Activated B cell treated with CpG ODN at 0.5 μM for 24 hours (primary cell): ENCODE measurements around the gene DDI2. TPM values are rescaled to one million over a fixed set of nuclear protein-coding genes. Genes with fewer than 3 reads are reported as not detected.

Source experiments
- ATAC-seq: fragments of 200-7000 bp; cut with Tn5 transposase; one replicate; pipeline ENCODE4 v1.10.0; 2021; ENCODE audit warnings: low read depth, mild to moderate bottlenecking, moderate library complexity
- CTCF ChIA-PET: fragments of 350-600 bp; sonication (Branson Sonifier 250); formaldehyde crosslinking; loops from one replicate; lab custom pipeline; 2021; ENCODE audit warnings: antibody characterized with exemption; lab: Charles Lee
- POLR2A ChIA-PET: fragments of 350-600 bp; sonication (Branson Sonifier 250); formaldehyde crosslinking; loops from one replicate; lab custom pipeline; 2021; ENCODE audit warnings: antibody characterized with exemption; lab: Charles Lee
- DNase-seq: peaks from one replicate; pipeline ENCODE4 v3.0.0; 2022
- H3K27ac Mint-ChIP-seq: one replicate; pipeline ENCODE4 v1.8.0; 2020; ENCODE audit warnings: mixed read lengths
- H3K27me3 Mint-ChIP-seq: one replicate; pipeline ENCODE4 v1.8.0; 2021; ENCODE audit warnings: mixed read lengths
- H3K36me3 Mint-ChIP-seq: one replicate; pipeline ENCODE4 v1.8.0; 2021; ENCODE audit warnings: low read depth, mixed read lengths
- H3K4me1 Mint-ChIP-seq: one replicate; pipeline ENCODE4 v1.8.0; 2021; ENCODE audit warnings: mixed read lengths
- H3K4me3 Mint-ChIP-seq: one replicate; pipeline ENCODE4 v1.8.0; 2020; ENCODE audit warnings: mild to moderate bottlenecking, mixed read lengths
- H3K9me3 Mint-ChIP-seq: one replicate; pipeline ENCODE4 v1.8.0; 2020; ENCODE audit warnings: mixed read lengths
- CTCF ChIP-seq: fragments of 200-600 bp; IDR thresholded peaks from one replicate; pipeline ENCODE4 v1.8.0; 2022; ENCODE audit warnings: antibody characterized with exemption, mild to moderate bottlenecking
- intact Hi-C: fragments of 100-400 bp; cut with micrococcal nuclease; formaldehyde crosslinking; loops from one replicate; pipeline ENCODE4 v1.15.1; 2024
- total RNA-seq: library from RNA; stranded (reverse); gene quantifications from 2 replicates; pipeline ENCODE4 v1.2.3, GENCODE V29; 2022

Gene DDI2
- total RNA-seq, 1 donor from 2014 or later: 59.1 TPM

GRCh38 chr1:15625056-15625917 is 8.0 kb downstream of the DDI2 start:
- H3K4me1 Mint-ChIP-seq: peaks cover 68% of the 10 kb centered on the region
- peaks cover 61% of the 10 kb centered on the region for H3K36me3 Mint-ChIP-seq
- ChIA-PET POLR2A (no interaction called here), CTCF (no interaction called here)
- TF ChIP-seq CTCF: no peak
- ATAC-seq (no peak), DNase-seq (no peak)
- intact Hi-C loops: no loop called here
- H3K27me3 Mint-ChIP-seq: no peaks in the 10 kb centered on the region
- no peak overlapping the region for H3K4me3 Mint-ChIP-seq
- no peak overlapping the region for H3K27ac Mint-ChIP-seq
- no peaks in the 10 kb centered on the region for H3K9me3 Mint-ChIP-seq

DNA sequence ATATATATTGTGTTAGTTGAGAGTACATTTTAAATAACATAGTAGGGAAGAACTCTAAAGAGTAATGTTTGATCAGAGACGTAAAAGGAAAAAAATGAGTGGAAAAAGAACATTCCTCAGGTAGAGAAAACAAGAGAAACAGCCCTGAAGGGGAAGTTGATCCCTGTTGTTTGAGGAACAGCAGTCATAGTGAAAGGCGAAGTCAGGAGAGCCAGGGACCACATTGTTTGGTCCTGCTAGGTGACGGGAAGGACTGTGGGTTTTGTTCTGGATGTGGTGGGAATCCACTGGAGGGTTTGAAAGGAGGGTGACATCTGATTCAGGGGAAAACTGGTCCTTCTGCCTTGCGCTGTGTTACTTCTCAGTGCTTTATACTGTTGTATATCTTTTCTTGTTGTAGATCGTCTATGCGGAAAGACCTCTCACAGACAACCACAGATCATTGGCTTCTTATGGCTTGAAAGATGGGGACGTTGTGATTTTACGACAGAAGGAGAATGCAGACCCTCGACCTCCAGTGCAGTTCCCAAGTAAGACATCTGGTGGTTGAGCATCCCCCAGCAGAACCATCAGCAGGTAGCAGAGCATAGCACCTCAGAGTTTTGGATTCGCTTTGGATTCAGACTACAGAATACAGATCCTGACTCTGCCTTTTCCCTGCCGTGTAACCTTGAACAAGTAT is 9.2 kb downstream of the DDI2 start:
- H3K4me1 Mint-ChIP-seq: peaks cover 57% of the 10 kb centered on the region
- no peak overlapping the region for H3K4me3 Mint-ChIP-seq
- peak overlapping the region; percentile 32 for H3K27ac Mint-ChIP-seq
- ATAC-seq: no peak
- DNase-seq: no peak
- peaks cover 67% of the 10 kb centered on the region for H3K36me3 Mint-ChIP-seq
- H3K27me3 Mint-ChIP-seq: no peaks in the 10 kb centered on the region
- CTCF ChIA-PET: interaction anchor here (1.0 to 1.1 kb wide), 2 partner anchors 42 to 115 kb away, joined by 3 to 4 read pairs; partner anchors contain the start of gene AGMAT
- no peaks in the 10 kb centered on the region for H3K9me3 Mint-ChIP-seq
- POLR2A ChIA-PET: interaction anchor here (1.0 to 1.4 kb wide), 2 partner anchors 55 to 71 kb away, joined by 3 to 4 read pairs; no protein-coding TSS in a partner anchor
- no peak for TF ChIP-seq CTCF
- intact Hi-C loops: no loop called here

DNA sequence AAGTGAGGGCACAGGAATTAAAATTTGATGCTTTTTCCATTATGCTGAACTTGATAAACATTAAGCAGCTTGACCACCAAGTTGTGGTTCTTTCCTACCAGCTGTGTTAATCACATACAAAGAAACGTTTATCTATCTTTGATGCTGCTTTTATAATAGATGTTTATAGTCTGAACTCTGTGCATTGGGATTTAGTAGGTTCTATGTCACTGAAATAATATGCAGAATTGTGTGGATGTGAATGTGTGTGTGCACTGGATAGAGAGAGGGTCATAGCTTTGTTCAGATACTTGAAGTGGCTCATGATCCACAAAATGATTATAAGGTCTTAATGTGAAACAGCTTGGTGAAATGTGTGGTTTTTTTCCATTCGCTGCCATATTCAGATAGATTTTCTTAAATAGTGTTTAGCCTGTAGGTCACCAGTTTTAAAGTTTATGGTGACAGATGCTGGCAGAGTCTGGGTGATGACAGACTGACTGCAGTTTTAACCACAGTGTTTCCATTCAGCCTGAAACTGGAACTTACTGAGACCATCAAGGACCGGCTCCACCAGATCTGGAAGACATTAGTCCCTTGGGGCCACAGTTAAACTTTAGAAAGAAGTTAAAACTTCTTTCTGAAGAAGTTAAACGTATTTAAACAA is 10.2 kb downstream of the DDI2 start:
- POLR2A ChIA-PET: interaction anchor here (0.8 to 1.4 kb wide), 3 partner anchors 56 to 100 kb away, joined by 3 to 4 read pairs (median 3); partner anchors contain the start of gene DNAJC16
- CTCF ChIA-PET: interaction anchor here (1.0 to 1.1 kb wide), 2 partner anchors 43 to 114 kb away, joined by 3 to 4 read pairs; partner anchors contain the start of gene AGMAT
- H3K9me3 Mint-ChIP-seq: no peaks in the 10 kb centered on the region
- no peak overlapping the region for H3K4me3 Mint-ChIP-seq
- H3K36me3 Mint-ChIP-seq: peaks cover 69% of the 10 kb centered on the region
- intact Hi-C loops: no loop called here
- ATAC-seq (peak; percentile 75), DNase-seq (no peak)
- no peaks in the 10 kb centered on the region for H3K27me3 Mint-ChIP-seq
- H3K27ac Mint-ChIP-seq: peak overlapping the region; percentile 74
- H3K4me1 Mint-ChIP-seq: peaks cover 47% of the 10 kb centered on the region
- TF ChIP-seq CTCF: no peak

DNA sequence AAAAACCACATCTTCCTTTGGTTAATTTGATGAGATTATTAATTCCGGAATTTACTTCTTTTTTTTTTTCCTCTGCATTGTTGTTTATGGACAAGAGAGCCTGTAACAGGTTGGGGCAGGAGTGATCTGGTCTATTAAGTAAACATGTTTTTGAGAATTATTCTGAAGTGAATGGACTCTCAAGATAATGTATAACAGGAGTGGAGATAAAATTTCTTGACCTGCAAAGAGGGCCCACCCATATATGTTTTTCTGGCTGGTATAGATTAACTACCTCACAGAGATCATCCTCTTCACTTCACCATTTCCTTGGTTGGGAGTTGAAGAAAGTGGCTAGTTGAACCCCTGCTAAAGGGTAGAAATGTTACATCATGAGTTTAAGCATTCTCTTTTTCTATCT is 10.7 kb downstream of the DDI2 start:
- H3K27ac Mint-ChIP-seq: peak overlapping the region; percentile 74
- DNase-seq (no peak), ATAC-seq (no peak)
- H3K9me3 Mint-ChIP-seq: no peaks in the 10 kb centered on the region
- intact Hi-C loops: no loop called here
- H3K4me1 Mint-ChIP-seq: peaks cover 42% of the 10 kb centered on the region
- H3K27me3 Mint-ChIP-seq: no peaks in the 10 kb centered on the region
- ChIA-PET POLR2A (no interaction called here), CTCF (no interaction called here)
- no peak overlapping the region for H3K4me3 Mint-ChIP-seq
- no peak for TF ChIP-seq CTCF
- H3K36me3 Mint-ChIP-seq: peaks cover 67% of the 10 kb centered on the region
